Activated naive CD8-positive, alpha-beta T cell treated with anti-CD3 and anti-CD28 coated beads, Interleukin-2, amount 10 ng/mL, durations not matched to agents 7 days and 5 days (primary cell): ENCODE results near the gene CCDC88A. TPM values are rescaled to one million over a fixed set of nuclear protein-coding genes. Genes with fewer than 3 reads are reported as not detected.

Experiments
- ATAC-seq: fragments of 150-1000 bp; cut with Tn5 transposase; one replicate; pipeline ENCODE4 v1.10.0; 2021; ENCODE audit warnings: low read depth, moderate library complexity
- POLR2A ChIA-PET: fragments of 350-600 bp; sonication (Branson Sonifier 250); formaldehyde crosslinking; loops from one replicate; lab custom pipeline; 2021; ENCODE audit warnings: antibody characterized with exemption; lab: Charles Lee
- DNase-seq: peaks from one replicate; pipeline ENCODE4 v3.0.0; 2021
- H3K27ac Mint-ChIP-seq: one replicate; pipeline ENCODE4 v1.8.0; 2022; ENCODE audit warnings: mild to moderate bottlenecking, mixed read lengths
- H3K27me3 Mint-ChIP-seq: one replicate; pipeline ENCODE4 v1.8.0; 2022; ENCODE audit warnings: mild to moderate bottlenecking, moderate library complexity, mixed read lengths
- H3K36me3 Mint-ChIP-seq: one replicate; pipeline ENCODE4 v1.8.0; 2021; ENCODE audit warnings: mild to moderate bottlenecking, mixed read lengths
- H3K4me1 Mint-ChIP-seq: one replicate; pipeline ENCODE4 v1.8.0; 2021; ENCODE audit warnings: mixed read lengths
- H3K4me3 Mint-ChIP-seq: one replicate; pipeline ENCODE4 v1.8.0; 2022; ENCODE audit warnings: mild to moderate bottlenecking, moderate library complexity, mixed read lengths
- H3K9me3 Mint-ChIP-seq: one replicate; pipeline ENCODE4 v1.8.0; 2021; ENCODE audit warnings: mixed read lengths
- total RNA-seq, 2 experiments: library from RNA; stranded (reverse); gene quantifications; one replicate each; pipeline ENCODE4 v1.2.3, GENCODE V29; 2021

The CCDC88A gene
- total RNA-seq, 2 experiments from 2014 or later, result 19.5 to 20.3 TPM

DNA sequence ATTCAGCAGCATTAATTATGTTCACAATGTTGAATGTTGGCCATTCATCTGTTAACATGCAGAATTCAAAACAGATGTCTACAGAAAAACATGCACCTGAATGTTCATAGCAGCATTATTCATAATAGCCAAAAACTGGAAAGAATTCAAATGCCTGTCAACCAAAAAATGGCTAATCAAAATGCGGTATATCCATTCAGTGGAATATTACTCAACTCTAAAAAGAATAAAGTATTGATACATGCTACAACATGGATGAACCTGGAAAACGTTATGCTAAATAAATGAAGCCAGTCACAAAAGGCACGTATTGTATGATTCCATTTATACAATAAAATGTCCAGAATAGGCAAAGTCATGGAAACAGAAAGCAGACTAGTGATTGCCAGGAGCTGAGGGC, 68.0 kb downstream of the CCDC88A start:
- POLR2A ChIA-PET, result no interaction called here
- Mint-ChIP-seq H3K9me3 (no peaks in the 10 kb centered on the region), H3K36me3 (peaks cover 5% of the 10 kb centered on the region), H3K27ac (no peak overlapping the region), H3K4me1 (no peaks in the 10 kb centered on the region), H3K27me3 (no peaks in the 10 kb centered on the region), H3K4me3 (no peak overlapping the region)
- DNase-seq (no peak), ATAC-seq (no peak)

DNA sequence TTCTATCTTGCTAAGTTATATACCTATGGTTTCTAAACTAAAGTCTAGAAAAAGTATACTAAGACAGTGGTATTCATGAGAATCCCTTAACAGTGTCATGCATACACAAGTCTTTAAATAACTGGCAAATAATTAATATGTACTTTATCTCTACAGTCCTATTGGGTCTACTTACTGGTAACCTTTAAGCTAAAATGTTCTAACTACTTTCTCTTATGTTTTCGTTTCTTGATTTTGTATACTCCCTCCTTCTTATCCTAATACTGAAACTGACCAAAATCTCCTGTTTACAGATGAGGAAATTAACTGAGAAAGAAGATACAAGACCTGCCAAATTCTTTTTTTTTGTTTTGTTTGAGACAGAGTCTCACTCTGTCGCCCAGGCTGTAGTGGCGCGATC, 74.6 kb downstream of the CCDC88A start:
- H3K4me1 Mint-ChIP-seq, result no peaks in the 10 kb centered on the region
- H3K4me3 Mint-ChIP-seq, result no peak overlapping the region
- peaks cover 2% of the 10 kb centered on the region for H3K36me3 Mint-ChIP-seq
- no peaks in the 10 kb centered on the region for H3K9me3 Mint-ChIP-seq
- ATAC-seq (no peak), DNase-seq (no peak)
- H3K27ac Mint-ChIP-seq, result no peak overlapping the region
- POLR2A ChIA-PET, result no interaction called here
- no peaks in the 10 kb centered on the region for H3K27me3 Mint-ChIP-seq

DNA sequence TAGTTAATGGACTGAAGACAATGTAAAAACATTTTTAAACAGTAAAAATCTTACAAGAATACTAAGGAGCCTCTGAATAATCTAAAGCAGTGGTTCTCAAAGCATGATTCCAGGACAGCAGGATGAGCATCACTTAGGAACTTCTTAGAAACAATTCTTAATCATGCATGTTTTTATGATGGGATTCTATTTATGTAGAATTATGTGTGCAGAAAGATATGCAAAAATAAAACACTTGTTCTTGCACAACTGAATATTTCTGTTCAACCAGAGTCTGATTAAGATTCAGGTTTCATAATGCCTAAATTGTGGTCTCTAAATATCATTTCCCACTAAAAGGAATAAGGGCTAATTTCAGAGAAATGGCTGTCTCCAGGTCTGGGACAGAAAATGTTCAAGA, 81.4 kb downstream of the CCDC88A start:
- no peak overlapping the region for H3K4me3 Mint-ChIP-seq
- H3K27ac Mint-ChIP-seq, result no peak overlapping the region
- POLR2A ChIA-PET, result interaction anchor here (0.7 kb wide), 1 partner anchor 655 kb away, joined by 3 read pairs; no protein-coding TSS in a partner anchor
- no peaks in the 10 kb centered on the region for H3K27me3 Mint-ChIP-seq
- no peaks in the 10 kb centered on the region for H3K4me1 Mint-ChIP-seq
- no peaks in the 10 kb centered on the region for H3K9me3 Mint-ChIP-seq
- DNase-seq (no peak), ATAC-seq (no peak)
- peaks cover 2% of the 10 kb centered on the region for H3K36me3 Mint-ChIP-seq

DNA sequence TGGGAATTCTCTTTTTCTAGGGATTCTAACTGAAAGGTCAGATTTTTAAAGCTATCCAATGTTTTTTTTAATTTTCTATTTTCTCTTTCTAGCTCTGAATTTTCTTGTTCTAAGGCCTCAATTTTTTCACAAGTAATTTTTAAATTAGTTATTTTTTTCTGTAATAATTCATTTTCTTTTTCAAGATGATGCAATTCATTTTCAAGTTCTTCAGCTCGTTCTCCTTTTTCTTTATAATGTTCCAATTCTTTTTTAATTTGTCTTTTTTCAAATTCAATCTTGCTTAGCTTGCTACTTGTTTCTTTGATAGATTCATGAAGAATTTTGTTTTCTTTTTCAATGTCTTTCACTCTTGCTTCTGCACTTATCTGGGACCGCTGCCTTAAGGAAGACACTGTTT, 84.9 kb downstream of the CCDC88A start:
- Mint-ChIP-seq H3K9me3 (no peaks in the 10 kb centered on the region), H3K4me1 (no peaks in the 10 kb centered on the region), H3K27ac (no peak overlapping the region), H3K36me3 (peaks cover 6% of the 10 kb centered on the region), H3K4me3 (no peak overlapping the region), H3K27me3 (no peaks in the 10 kb centered on the region)
- DNase-seq, result no peak
- POLR2A ChIA-PET, result no interaction called here
- ATAC-seq, result no peak

DNA sequence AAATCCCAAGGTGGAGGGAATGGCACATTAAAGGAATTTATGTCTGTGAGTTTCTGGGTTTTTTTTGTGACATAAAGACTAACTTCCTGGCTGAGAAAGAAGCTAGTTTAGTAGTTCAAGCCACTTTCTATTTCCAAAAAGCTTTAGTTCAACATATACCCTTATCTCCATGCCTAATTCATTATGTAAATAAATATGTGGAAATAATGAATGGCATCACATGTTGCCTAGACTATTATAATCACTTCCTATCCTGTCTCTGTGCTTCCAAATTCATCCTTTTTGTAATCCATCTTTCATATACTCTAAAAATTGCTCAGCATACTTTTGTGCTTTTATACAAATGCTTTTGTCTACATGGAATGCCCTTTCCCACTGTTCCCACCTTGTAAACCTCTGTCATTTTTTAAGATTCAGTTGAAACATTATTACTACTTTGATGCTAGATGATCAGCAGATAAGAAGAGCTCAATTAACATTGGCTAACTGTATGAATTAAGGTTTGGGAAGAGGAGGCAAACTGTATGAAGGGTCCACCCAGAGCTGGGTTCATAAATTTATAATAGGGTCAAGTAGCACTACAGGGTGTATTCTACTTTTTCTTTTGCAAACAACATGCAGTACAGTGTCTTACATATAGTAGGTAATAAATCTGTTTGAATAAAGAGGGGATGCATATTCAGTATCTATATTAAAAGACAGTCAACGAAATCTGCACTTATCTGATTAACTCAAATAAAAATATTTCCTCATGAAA, 88.9 kb downstream of the CCDC88A start:
- H3K4me3 Mint-ChIP-seq, result no peak overlapping the region
- ATAC-seq (no peak), DNase-seq (no peak)
- peaks cover 18% of the 10 kb centered on the region for H3K36me3 Mint-ChIP-seq
- POLR2A ChIA-PET, result no interaction called here
- H3K4me1 Mint-ChIP-seq, result no peaks in the 10 kb centered on the region
- H3K27me3 Mint-ChIP-seq, result no peaks in the 10 kb centered on the region
- H3K9me3 Mint-ChIP-seq, result no peaks in the 10 kb centered on the region
- H3K27ac Mint-ChIP-seq, result no peak overlapping the region

DNA sequence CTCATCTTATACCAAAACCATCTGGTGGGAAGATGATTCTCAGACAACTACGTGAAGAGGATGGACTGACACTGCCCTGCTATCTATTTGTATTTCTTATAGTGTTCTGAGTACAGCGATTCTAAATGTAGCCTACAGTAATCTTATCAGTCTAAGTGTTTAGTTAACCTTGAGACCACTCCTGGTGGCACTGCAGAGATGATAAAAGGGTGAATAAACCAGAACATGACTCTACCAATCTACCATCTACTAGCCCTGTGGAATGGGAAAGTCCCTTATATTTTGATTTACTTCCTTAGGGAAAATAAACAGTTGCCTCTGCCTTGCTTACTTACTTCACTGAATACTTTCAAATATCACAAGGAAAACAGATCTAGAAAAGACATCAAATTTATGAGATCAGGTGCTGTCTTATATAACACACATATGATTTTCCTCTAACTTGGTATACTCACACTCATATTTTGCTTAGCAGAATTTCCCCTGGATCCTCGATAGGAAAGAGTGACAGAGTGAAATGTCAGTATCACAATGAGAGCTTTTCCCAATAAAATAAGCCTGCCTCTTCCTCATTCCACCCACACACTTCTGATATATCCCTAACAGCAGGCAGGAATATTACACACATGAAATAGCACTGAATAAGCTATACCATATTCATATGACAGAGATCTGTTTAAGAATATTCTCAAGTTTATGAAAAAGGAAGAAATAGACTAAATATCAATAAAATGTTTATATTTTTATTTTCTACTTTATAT, 92.0 kb downstream of the CCDC88A start:
- no peak for ATAC-seq
- POLR2A ChIA-PET, result no interaction called here
- H3K9me3 Mint-ChIP-seq, result peaks cover 2% of the 10 kb centered on the region

DNA sequence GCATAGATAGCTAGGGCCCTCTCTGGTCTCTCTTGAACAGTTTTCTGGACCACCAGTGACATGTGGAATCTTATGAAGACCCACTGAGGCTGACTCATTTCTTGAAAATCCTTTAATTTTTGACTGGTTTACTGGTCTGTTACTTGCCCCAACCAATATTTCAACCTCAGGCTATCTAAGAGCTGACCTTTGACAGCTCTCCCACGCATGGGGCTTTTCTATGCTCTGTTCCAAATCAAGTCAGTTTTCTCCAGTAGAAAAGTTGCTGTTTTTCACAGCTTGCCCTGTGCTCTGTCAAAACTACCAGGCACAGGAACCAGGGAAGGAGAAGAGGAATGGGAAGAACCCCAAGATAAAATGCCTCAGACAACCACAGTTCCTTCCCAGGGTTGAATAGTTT, 104.7 kb downstream of the CCDC88A start:
- DNase-seq (no peak), ATAC-seq (no peak)
- no peak overlapping the region for H3K4me3 Mint-ChIP-seq
- H3K27me3 Mint-ChIP-seq, result no peaks in the 10 kb centered on the region
- H3K27ac Mint-ChIP-seq, result no peak overlapping the region
- peaks cover 10% of the 10 kb centered on the region for H3K36me3 Mint-ChIP-seq
- peaks cover 2% of the 10 kb centered on the region for H3K4me1 Mint-ChIP-seq
- POLR2A ChIA-PET, result no interaction called here
- no peaks in the 10 kb centered on the region for H3K9me3 Mint-ChIP-seq

More for the DNA sequence above, 92.0 kb downstream of the CCDC88A start:
- no peak overlapping the region for H3K27ac Mint-ChIP-seq
- DNase-seq, result no peak
- no peaks in the 10 kb centered on the region for H3K27me3 Mint-ChIP-seq
- no peaks in the 10 kb centered on the region for H3K4me1 Mint-ChIP-seq
- peaks cover 18% of the 10 kb centered on the region for H3K36me3 Mint-ChIP-seq
- no peak overlapping the region for H3K4me3 Mint-ChIP-seq

DNA sequence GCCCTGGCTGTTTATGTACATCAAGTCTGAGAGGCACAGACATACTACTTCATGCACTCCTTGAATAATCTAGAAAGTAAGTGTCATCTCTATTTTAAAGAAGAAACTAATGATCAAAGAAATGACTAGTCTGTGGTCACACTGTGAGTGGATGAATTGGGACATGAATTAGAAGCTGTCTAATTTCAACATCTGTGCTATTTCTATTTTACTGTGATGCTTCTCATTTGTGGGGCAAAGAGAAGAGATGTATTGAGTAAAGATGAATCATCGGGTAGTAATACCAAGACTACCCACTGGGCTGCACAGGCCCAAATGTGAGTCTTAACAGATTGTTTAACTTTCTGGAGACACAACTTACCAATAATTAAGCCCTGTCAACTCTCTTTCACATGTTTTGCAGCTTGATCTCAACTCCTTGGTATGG, 108.2 kb downstream of the CCDC88A start:
- no peaks in the 10 kb centered on the region for H3K9me3 Mint-ChIP-seq
- POLR2A ChIA-PET, result interaction anchor here (0.5 kb wide), 1 partner anchor 516 kb away, joined by 3 read pairs; no protein-coding TSS in a partner anchor
- H3K27me3 Mint-ChIP-seq, result no peaks in the 10 kb centered on the region
- H3K36me3 Mint-ChIP-seq, result peaks cover 10% of the 10 kb centered on the region
- DNase-seq, result no peak
- ATAC-seq, result peak; percentile 30
- H3K27ac Mint-ChIP-seq, result no peak overlapping the region
- H3K4me1 Mint-ChIP-seq, result peaks cover 5% of the 10 kb centered on the region
- no peak overlapping the region for H3K4me3 Mint-ChIP-seq

DNA sequence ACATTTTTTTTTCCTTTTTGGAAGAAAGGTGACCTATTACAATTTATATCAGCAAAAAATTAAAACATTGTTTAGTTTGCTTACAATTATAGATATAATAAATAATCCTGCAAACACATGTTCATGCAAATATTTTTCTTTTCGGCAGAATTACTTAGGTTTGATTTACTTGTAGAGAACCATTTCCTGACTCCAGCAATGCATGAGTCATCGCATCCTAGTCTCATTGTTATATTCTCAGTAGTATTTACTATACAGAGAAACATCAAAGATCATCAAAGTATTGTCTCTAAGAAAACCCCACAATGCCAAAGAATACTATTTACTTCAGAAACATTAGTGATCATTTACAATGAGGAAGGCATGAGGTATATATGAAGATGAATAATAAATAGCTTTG, 110.2 kb downstream of the CCDC88A start:
- Mint-ChIP-seq H3K9me3 (no peaks in the 10 kb centered on the region), H3K27me3 (no peaks in the 10 kb centered on the region), H3K4me1 (peaks cover 5% of the 10 kb centered on the region), H3K4me3 (no peak overlapping the region), H3K27ac (no peak overlapping the region), H3K36me3 (peaks cover 8% of the 10 kb centered on the region)
- DNase-seq, result no peak
- POLR2A ChIA-PET, result no interaction called here
- ATAC-seq, result no peak

DNA sequence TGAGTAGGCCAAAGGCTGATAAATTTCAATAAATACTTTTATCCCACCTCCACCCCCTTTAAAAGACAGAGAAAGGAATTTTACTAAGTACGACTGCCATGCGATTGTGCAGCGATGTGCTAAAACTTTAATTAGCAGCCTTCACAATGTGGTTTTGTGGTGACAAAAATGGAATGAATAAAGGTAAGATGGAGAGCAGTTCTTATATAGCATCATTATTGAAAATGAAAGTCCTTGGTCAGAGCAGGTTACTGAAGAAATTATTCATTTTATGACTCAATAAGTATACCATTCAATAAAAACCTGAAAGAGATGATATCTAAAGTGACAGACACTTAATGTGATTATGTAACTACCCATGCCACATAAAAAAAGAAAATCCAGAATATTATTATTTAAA, 117.4 kb downstream of the CCDC88A start:
- no peak overlapping the region for H3K27ac Mint-ChIP-seq
- H3K4me1 Mint-ChIP-seq, result no peaks in the 10 kb centered on the region
- POLR2A ChIA-PET, result interaction anchor here (0.6 kb wide), 1 partner anchor 131 kb away, joined by 5 read pairs; no protein-coding TSS in a partner anchor
- DNase-seq (no peak), ATAC-seq (no peak)
- H3K27me3 Mint-ChIP-seq, result no peaks in the 10 kb centered on the region
- no peaks in the 10 kb centered on the region for H3K9me3 Mint-ChIP-seq
- H3K36me3 Mint-ChIP-seq, result peaks cover 5% of the 10 kb centered on the region
- no peak overlapping the region for H3K4me3 Mint-ChIP-seq

DNA sequence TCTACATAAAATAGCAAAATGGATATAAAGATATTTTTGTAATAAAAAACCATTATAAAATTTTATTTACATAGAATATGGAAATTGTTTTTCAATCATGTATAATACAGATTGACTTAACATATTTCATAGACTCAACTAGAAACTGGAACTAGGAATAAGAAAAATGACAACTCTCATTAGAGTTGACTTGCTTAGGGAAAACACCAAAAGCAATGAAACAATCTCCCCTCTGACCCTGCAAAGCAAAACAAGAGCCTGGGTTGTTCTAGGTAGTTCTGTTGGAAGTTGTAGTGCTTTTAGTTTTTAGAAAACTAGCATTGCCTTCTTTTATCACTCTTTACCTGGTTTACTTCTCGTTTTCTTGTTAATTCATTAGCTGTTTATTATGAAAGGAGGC, 118.4 kb downstream of the CCDC88A start:
- POLR2A ChIA-PET, result no interaction called here
- H3K4me3 Mint-ChIP-seq, result no peak overlapping the region
- ATAC-seq, result no peak
- no peak overlapping the region for H3K27ac Mint-ChIP-seq
- H3K9me3 Mint-ChIP-seq, result no peaks in the 10 kb centered on the region
- H3K27me3 Mint-ChIP-seq, result no peaks in the 10 kb centered on the region
- H3K4me1 Mint-ChIP-seq, result no peaks in the 10 kb centered on the region
- no peak for DNase-seq
- H3K36me3 Mint-ChIP-seq, result peaks cover 5% of the 10 kb centered on the region

DNA sequence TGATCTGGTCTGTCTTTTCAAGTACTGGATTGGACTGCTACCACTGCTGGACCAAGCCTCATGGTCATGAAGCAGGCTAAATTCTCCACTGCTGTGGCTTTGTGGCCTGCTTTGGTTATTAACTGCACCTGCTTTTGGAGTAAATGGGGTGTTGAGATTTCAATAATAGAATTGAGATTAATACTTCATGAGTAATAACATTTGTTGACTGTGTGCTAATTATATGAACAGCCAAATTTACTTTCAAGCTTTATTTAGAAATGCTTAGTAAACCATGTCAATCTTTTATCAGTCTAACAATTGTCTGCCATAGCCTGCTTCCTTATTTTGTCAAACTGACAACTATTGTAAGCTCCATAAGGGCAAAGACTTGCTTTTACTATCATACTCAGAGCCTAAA, 123.3 kb downstream of the CCDC88A start:
- POLR2A ChIA-PET, result interaction anchor here (0.6 kb wide), 1 partner anchor 1480 kb away, joined by 3 read pairs; no protein-coding TSS in a partner anchor
- no peaks in the 10 kb centered on the region for H3K27me3 Mint-ChIP-seq
- ATAC-seq (no peak), DNase-seq (no peak)
- H3K27ac Mint-ChIP-seq, result no peak overlapping the region
- peaks cover 10% of the 10 kb centered on the region for H3K4me1 Mint-ChIP-seq
- no peak overlapping the region for H3K4me3 Mint-ChIP-seq
- peaks cover 8% of the 10 kb centered on the region for H3K36me3 Mint-ChIP-seq
- no peaks in the 10 kb centered on the region for H3K9me3 Mint-ChIP-seq

DNA sequence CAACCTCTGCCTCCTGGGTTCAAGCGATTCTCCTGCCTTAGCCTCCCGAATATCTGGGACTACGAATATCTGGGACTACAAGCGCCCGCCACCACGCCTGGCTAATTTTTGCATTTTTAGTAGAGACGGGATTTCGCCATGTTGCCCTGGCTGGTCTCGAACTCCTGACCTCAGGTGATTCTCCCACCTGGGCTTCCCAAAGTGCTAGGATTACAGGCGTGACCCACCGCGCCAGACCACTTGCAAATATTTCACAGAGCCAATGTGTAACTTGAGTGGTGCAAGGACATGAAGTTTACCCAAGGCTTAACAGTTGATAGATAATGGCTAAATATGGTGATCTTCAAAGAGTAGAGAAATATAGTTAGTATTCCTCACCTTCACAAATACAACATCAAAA, 136.6 kb downstream of the CCDC88A start:
- POLR2A ChIA-PET, result no interaction called here
- DNase-seq (no peak), ATAC-seq (no peak)
- Mint-ChIP-seq H3K4me1 (peaks cover 11% of the 10 kb centered on the region), H3K27me3 (no peaks in the 10 kb centered on the region), H3K9me3 (no peaks in the 10 kb centered on the region), H3K4me3 (peak overlapping the region; percentile 57), H3K27ac (peak overlapping the region; percentile 7), H3K36me3 (peaks cover 6% of the 10 kb centered on the region)
